PC-9 (cell line): ENCODE measurements around the gene DAB1. TPM values are rescaled to one million over a fixed set of nuclear protein-coding genes. Genes with fewer than 3 reads are reported as not detected.

ENCODE experiments used
- BruUV-seq: library from RNA; stranded (reverse); fragments of 400-500 nt; replicated peaks from 2 replicates; lab custom pipeline; 2021; lab: Mats Ljungman, UMichigan
- CTCF ChIA-PET: fragments of 300-600 bp; sonication (Branson Sonifier 250); formaldehyde crosslinking; loops from one replicate; lab custom pipeline; 2022; ENCODE audit warnings: antibody characterized with exemption; lab: Charles Lee
- POLR2A ChIA-PET: fragments of 300-600 bp; sonication (Branson Sonifier 250); formaldehyde crosslinking; loops from one replicate; lab custom pipeline; 2022; ENCODE audit warnings: antibody characterized with exemption; ENCODE audit not compliant: unreplicated experiment; lab: Charles Lee
- DNase-seq, 2 experiments: peaks; one replicate each; pipeline versions ENCODE4 v3.0.0 to v3.0.0-alpha.2; 2015 to 2022; ENCODE audit warnings: mixed read lengths in 1 of 2
- H2AFZ ChIP-seq: fragments of 200-600 bp; sonication (generic); 2 replicates; pipeline ENCODE4 v1.8.1; 2017; ENCODE audit warnings: antibody characterized with exemption
- H3F3A ChIP-seq: fragments of 200-600 bp; sonication (generic); 2 replicates; pipeline ENCODE4 v1.8.1; 2017; ENCODE audit warnings: antibody characterized with exemption, mild to moderate bottlenecking, low read depth; ENCODE audit not compliant: insufficient read depth
- H3K27ac ChIP-seq: fragments of 200-600 bp; sonication (generic); 2 replicates; pipeline ENCODE4 v1.6.1; 2016; ENCODE audit warnings: mixed run types
- H3K27me3 ChIP-seq: fragments of 200-600 bp; sonication (generic); 2 replicates; pipeline ENCODE4 v1.6.1; 2016; ENCODE audit warnings: low read depth, mixed run types; ENCODE audit not compliant: insufficient read depth
- H3K36me3 ChIP-seq: fragments of 200-600 bp; sonication (generic); 2 replicates; pipeline ENCODE4 v1.6.1; 2016; ENCODE audit warnings: low read depth, mixed run types
- H3K4me1 ChIP-seq: fragments of 200-600 bp; sonication (generic); replicated peaks from 2 replicates; pipeline ENCODE4 v1.6.1; 2016; ENCODE audit warnings: mixed run types; ENCODE audit not compliant: insufficient read depth
- H3K4me2 ChIP-seq: fragments of 200-600 bp; sonication (generic); 2 replicates; pipeline ENCODE4 v1.6.1; 2017; ENCODE audit warnings: mixed run types
- H3K4me3 ChIP-seq: fragments of 200-600 bp; sonication (generic); 2 replicates; pipeline ENCODE4 v1.6.1; 2016; ENCODE audit warnings: mixed run types
- H3K79me2 ChIP-seq: fragments of 200-600 bp; sonication (generic); 2 replicates; pipeline ENCODE4 v1.6.1; 2017; ENCODE audit warnings: low read depth, mixed run types
- H3K9me2 ChIP-seq: fragments of 200-600 bp; sonication (generic); 2 replicates; pipeline ENCODE4 v1.8.1; 2017; ENCODE audit warnings: mild to moderate bottlenecking; ENCODE audit not compliant: insufficient read depth
- H3K9me3 ChIP-seq: fragments of 200-600 bp; sonication (generic); 2 replicates; pipeline ENCODE4 v1.8.1; 2016; ENCODE audit warnings: low read depth; ENCODE audit not compliant: insufficient read depth
- H4K20me1 ChIP-seq: fragments of 200-600 bp; sonication (generic); 2 replicates; pipeline ENCODE4 v1.8.1; 2017; ENCODE audit not compliant: insufficient read depth
- CTCF ChIP-seq: fragments of 200-600 bp; sonication (generic); conservative IDR thresholded peaks from 2 replicates; pipeline ENCODE4 v1.6.1; 2017; ENCODE audit warnings: mixed run types, antibody characterized with exemption, mild to moderate bottlenecking, moderate library complexity
- EZH2 ChIP-seq: fragments of 200-600 bp; sonication (generic); IDR thresholded peaks from 2 replicates; pipeline ENCODE4 v1.8.0; 2017; ENCODE audit warnings: antibody characterized with exemption, low read depth
- intact Hi-C: fragments of 100-400 bp; cut with micrococcal nuclease; formaldehyde crosslinking; loops from one replicate; pipeline ENCODE4 v1.10.0; 2022; ENCODE audit not compliant: unreplicated experiment
- total RNA-seq: library from RNA; stranded (reverse); gene quantifications from 2 replicates; pipeline ENCODE4 v1.2.3, GENCODE V29; 2021

Gene DAB1
- total RNA-seq, 1 experiment from 2014 or later = not detected

- H3F3A ChIP-seq = no peaks in the 10 kb centered on the region
- BruUV-seq = no TSS peak
- no peak for DNase-seq
- no peaks in the 10 kb centered on the region for H4K20me1 ChIP-seq
- H3K4me1 ChIP-seq = no peaks in the 10 kb centered on the region
- intact Hi-C loops = no loop called here
- H3K4me2 ChIP-seq = no peak overlapping the region
- no peaks in the 10 kb centered on the region; the same call in 1 of the 2 replicates for H3K9me2 ChIP-seq
- no peak overlapping the region for H3K4me3 ChIP-seq
- H2AFZ ChIP-seq = no peak overlapping the region
- H3K27ac ChIP-seq = no peak overlapping the region
- no peaks in the 10 kb centered on the region for H3K79me2 ChIP-seq
- POLR2A ChIA-PET = no interaction called here
- no peaks in the 10 kb centered on the region for H3K36me3 ChIP-seq
- CTCF ChIA-PET = no interaction called here
- H3K27me3 ChIP-seq = peaks cover 14% of the 10 kb centered on the region
- H3K9me3 ChIP-seq = no peaks in the 10 kb centered on the region
- no peak for TF ChIP-seq CTCF
- no peak for TF ChIP-seq EZH2
Measured at GRCh38 chr1:57325117-57325516, 98.7 kb downstream of the DAB1 start.

GRCh38 chr1:57324388-57324787, 99.5 kb downstream of the DAB1 start:
- ChIA-PET CTCF (no interaction called here), POLR2A (no interaction called here)
- DNase-seq = no peak
- Histone ChIP-seq H3K4me1 (no peaks in the 10 kb centered on the region), H3K27me3 (peaks cover 14% of the 10 kb centered on the region), H3K36me3 (no peaks in the 10 kb centered on the region), H2AFZ (no peak overlapping the region), H3K4me3 (no peak overlapping the region), H3K9me2 (no peaks in the 10 kb centered on the region; the same call in 1 of the 2 replicates), H4K20me1 (no peaks in the 10 kb centered on the region), H3F3A (no peaks in the 10 kb centered on the region), H3K79me2 (no peaks in the 10 kb centered on the region), H3K4me2 (no peak overlapping the region), H3K9me3 (no peaks in the 10 kb centered on the region), H3K27ac (no peak overlapping the region)
- intact Hi-C loops = no loop called here
- no peak for TF ChIP-seq EZH2
- no peak for TF ChIP-seq CTCF
- BruUV-seq = no TSS peak

GRCh38 chr1:57321776-57322175, 102.1 kb downstream of the DAB1 start:
- no peak overlapping the region for H3K27ac ChIP-seq
- H3K9me3 ChIP-seq = no peaks in the 10 kb centered on the region
- no peaks in the 10 kb centered on the region for H3K36me3 ChIP-seq
- peaks cover 16% of the 10 kb centered on the region; the same call in 1 of the 2 replicates for H3K27me3 ChIP-seq
- BruUV-seq = no TSS peak
- POLR2A ChIA-PET = no interaction called here
- no peaks in the 10 kb centered on the region for H4K20me1 ChIP-seq
- H3K4me3 ChIP-seq = no peak overlapping the region
- no peak overlapping the region for H2AFZ ChIP-seq
- H3K4me2 ChIP-seq = no peak overlapping the region
- H3K9me2 ChIP-seq = no peaks in the 10 kb centered on the region; the same call in 1 of the 2 replicates
- no peaks in the 10 kb centered on the region for H3F3A ChIP-seq
- CTCF ChIA-PET = no interaction called here
- H3K4me1 ChIP-seq = no peaks in the 10 kb centered on the region
- no peak for TF ChIP-seq EZH2
- no peak for TF ChIP-seq CTCF
- DNase-seq = no peak
- no peaks in the 10 kb centered on the region for H3K79me2 ChIP-seq
- intact Hi-C loops = no loop called here
